Rectal smooth muscle tissue (tissue), 1 donor: ENCODE data around the gene BHLHA9.

ENCODE experiments used
- H3K27ac ChIP-seq: one replicate; pipeline ENCODE4 v1.7.0; 2013; ENCODE audit warnings: low read depth, low read length, inconsistent platforms
- H3K27me3 ChIP-seq: one replicate; pipeline ENCODE4 v1.7.0; 2013; ENCODE audit warnings: low read length; ENCODE audit not compliant: control insufficient read depth, insufficient read depth
- H3K36me3 ChIP-seq: one replicate; pipeline ENCODE4 v1.7.0; 2013; ENCODE audit warnings: low read length; ENCODE audit not compliant: control insufficient read depth, insufficient read depth
- H3K4me1 ChIP-seq: one replicate; pipeline ENCODE4 v1.7.0; 2013; ENCODE audit warnings: low read length; ENCODE audit not compliant: control insufficient read depth, insufficient read depth
- H3K4me3 ChIP-seq: one replicate; pipeline ENCODE4 v1.7.0; 2013; ENCODE audit warnings: low read length
- H3K9ac ChIP-seq: one replicate; pipeline ENCODE4 v1.7.0; 2013; ENCODE audit warnings: low read length

Gene BHLHA9

DNA sequence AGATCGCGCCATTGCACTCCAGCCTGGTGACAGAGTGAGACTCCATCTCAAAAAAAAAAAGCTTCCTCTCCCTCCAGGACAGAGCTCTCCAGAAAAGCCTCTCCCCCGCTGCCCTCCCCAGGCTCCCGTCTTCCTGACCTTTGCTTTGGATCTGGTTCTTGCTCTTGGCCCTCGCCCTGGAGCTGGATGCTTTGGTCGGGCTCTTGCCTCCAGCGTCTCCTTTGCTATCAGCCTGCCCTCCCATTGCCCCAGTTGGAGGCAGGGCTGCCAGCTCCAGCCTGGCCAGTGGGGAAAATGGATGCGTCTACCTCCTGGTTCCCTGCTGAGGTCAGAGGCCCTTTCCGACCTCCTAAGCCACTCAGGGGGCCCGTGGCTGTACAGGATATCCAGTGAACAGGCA is 45.2 kb downstream of the BHLHA9 start:
- peaks cover 10% of the 10 kb centered on the region for H3K27me3 ChIP-seq
- no peak overlapping the region for H3K27ac ChIP-seq
- H3K4me3 ChIP-seq, result no peak overlapping the region
- no peaks in the 10 kb centered on the region for H3K36me3 ChIP-seq
- no peaks in the 10 kb centered on the region for H3K4me1 ChIP-seq
- no peak overlapping the region for H3K9ac ChIP-seq

DNA sequence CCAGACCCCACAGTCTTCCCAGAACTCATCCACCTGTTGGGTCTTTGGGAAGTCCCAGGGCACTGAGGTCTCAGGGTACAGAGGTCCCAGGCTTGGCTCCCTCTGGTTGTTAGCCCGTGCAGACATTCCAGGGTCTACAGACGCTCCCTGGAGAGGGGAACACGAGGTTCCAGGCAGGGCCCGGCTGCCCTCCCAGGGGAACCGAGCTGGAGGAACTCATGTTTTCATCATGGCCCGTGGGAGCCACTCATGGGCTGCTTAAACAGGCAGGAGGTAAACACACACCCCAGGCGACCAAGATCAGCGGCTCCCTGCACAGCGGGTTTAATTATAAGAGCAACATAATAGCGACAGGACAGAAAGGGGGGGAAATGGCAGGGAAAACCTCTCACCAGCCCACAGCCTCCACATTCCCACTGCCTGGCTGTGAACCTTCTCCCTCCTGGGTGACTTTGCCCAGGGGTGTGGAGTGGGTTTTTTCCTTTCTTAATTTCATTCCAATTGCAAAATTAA is 45.7 kb downstream of the BHLHA9 start:
- Histone ChIP-seq H3K9ac (no peak overlapping the region), H3K4me3 (no peak overlapping the region), H3K36me3 (no peaks in the 10 kb centered on the region), H3K4me1 (no peaks in the 10 kb centered on the region), H3K27ac (no peak overlapping the region), H3K27me3 (peaks cover 10% of the 10 kb centered on the region)
